PC-3 (cell line): ENCODE measurements around the gene MON1A. TPM values are rescaled to one million over a fixed set of nuclear protein-coding genes. Genes with fewer than 3 reads are reported as not detected.

Source experiments
- ATAC-seq: fragments of 200-7000 bp; cut with Tn5 transposase; 2 replicates; pipeline ENCODE4 v1.9.1; 2020; ENCODE audit warnings: mild to moderate bottlenecking, moderate library complexity
- BruUV-seq: library from RNA; stranded (reverse); fragments of 400-500 nt; replicated peaks from 2 replicates; lab custom pipeline; 2021; lab: Mats Ljungman, UMichigan
- CTCF ChIA-PET: fragments of 300-600 bp; sonication (Branson Sonifier 250); formaldehyde crosslinking; loops from one replicate; lab custom pipeline; 2022; ENCODE audit warnings: antibody characterized with exemption; lab: Charles Lee
- POLR2A ChIA-PET: fragments of 300-600 bp; sonication (Branson Sonifier 250); formaldehyde crosslinking; loops from one replicate; lab custom pipeline; 2022; ENCODE audit warnings: antibody characterized with exemption; ENCODE audit not compliant: unreplicated experiment; lab: Charles Lee
- DNase-seq: peaks from one replicate; pipeline ENCODE4 v3.0.0-alpha.2; 2015
- H2AFZ ChIP-seq: fragments of 300-600 bp; sonication (generic); 2 replicates; pipeline ENCODE4 v1.6.0; 2016; ENCODE audit warnings: antibody characterized with exemption, low read length
- H3F3A ChIP-seq: fragments of 300-600 bp; sonication (generic); one replicate; pipeline ENCODE4 v1.6.0; 2017; ENCODE audit warnings: antibody characterized with exemption, low read length, control low read depth, mild to moderate bottlenecking; ENCODE audit not compliant: unreplicated experiment
- H3K27ac ChIP-seq: fragments of 300-600 bp; sonication (generic); 2 replicates; pipeline ENCODE4 v1.5.1; 2016; ENCODE audit warnings: mild to moderate bottlenecking, low read length
- H3K27me3 ChIP-seq: fragments of 300-600 bp; sonication (generic); 2 replicates; pipeline ENCODE4 v1.6.1; 2016; ENCODE audit warnings: low read length, mixed read lengths
- H3K36me3 ChIP-seq: fragments of 300-600 bp; sonication (generic); 2 replicates; pipeline ENCODE4 v1.6.1; 2016; ENCODE audit warnings: low read depth, mixed run types, low read length, mixed read lengths
- H3K4me1 ChIP-seq: fragments of 300-600 bp; sonication (generic); 2 replicates; pipeline ENCODE4 v1.5.1; 2016; ENCODE audit warnings: low read length; ENCODE audit not compliant: insufficient read depth
- H3K4me2 ChIP-seq: fragments of 300-600 bp; sonication (generic); 2 replicates; pipeline ENCODE4 v1.6.0; 2016; ENCODE audit warnings: low read length
- H3K4me3 ChIP-seq: fragments of 300-600 bp; sonication (generic); 2 replicates; pipeline ENCODE4 v1.5.1; 2016; ENCODE audit warnings: mild to moderate bottlenecking, low read length, mixed read lengths
- H3K79me2 ChIP-seq: fragments of 300-600 bp; sonication (generic); 2 replicates; pipeline ENCODE4 v1.6.1; 2017; ENCODE audit warnings: low read length, mixed read lengths
- H3K9ac ChIP-seq: fragments of 300-600 bp; sonication (generic); 2 replicates; pipeline ENCODE4 v1.6.0; 2016; ENCODE audit warnings: mild to moderate bottlenecking, low read length
- H3K9me2 ChIP-seq: fragments of 300-600 bp; sonication (generic); replicated peaks from 2 replicates; pipeline ENCODE4 v1.6.1; 2016; ENCODE audit warnings: mixed run types, low read length, mixed read lengths
- H3K9me3 ChIP-seq: fragments of 300-600 bp; sonication (generic); 2 replicates; pipeline ENCODE4 v1.6.1; 2016; ENCODE audit warnings: low read length, mixed read lengths
- H4K20me1 ChIP-seq: fragments of 300-600 bp; sonication (generic); 2 replicates; pipeline ENCODE4 v1.6.1; 2016; ENCODE audit warnings: low read length, mixed read lengths
- EZH2 ChIP-seq: fragments of 300-600 bp; sonication (generic); IDR thresholded peaks from one replicate; pipeline ENCODE4 v1.6.1; 2017; ENCODE audit warnings: antibody characterized with exemption, mild to moderate bottlenecking, low read length; ENCODE audit not compliant: unreplicated experiment
- EZH2phosphoT487 ChIP-seq: fragments of 300-600 bp; sonication (generic); IDR thresholded peaks from 2 replicates; pipeline ENCODE4 v1.6.1; 2018; ENCODE audit warnings: mild to moderate bottlenecking, antibody characterized with exemption, low read length, borderline replicate concordance
- intact Hi-C: fragments of 100-400 bp; cut with micrococcal nuclease; formaldehyde crosslinking; loops from 2 replicates; pipeline ENCODE4 v1.9.0; 2023
- total RNA-seq: library from RNA; depleted of rRNA; stranded (reverse); fragments of >200 nt; gene quantifications from 2 replicates; pipeline ENCODE4 v1.2.3, GENCODE V29; 2014
- TF ChIP-seq, protein P1 (sequence below): fragments of 300-600 bp; sonication (generic); conservative IDR thresholded peaks from 2 replicates; pipeline ENCODE4 v1.5.1; 2017; ENCODE audit warnings: antibody characterized with exemption, low read depth, mild to moderate bottlenecking, low read length

The MON1A gene
- total RNA-seq, 1 experiment from 2014 or later: 20.8 TPM

DNA sequence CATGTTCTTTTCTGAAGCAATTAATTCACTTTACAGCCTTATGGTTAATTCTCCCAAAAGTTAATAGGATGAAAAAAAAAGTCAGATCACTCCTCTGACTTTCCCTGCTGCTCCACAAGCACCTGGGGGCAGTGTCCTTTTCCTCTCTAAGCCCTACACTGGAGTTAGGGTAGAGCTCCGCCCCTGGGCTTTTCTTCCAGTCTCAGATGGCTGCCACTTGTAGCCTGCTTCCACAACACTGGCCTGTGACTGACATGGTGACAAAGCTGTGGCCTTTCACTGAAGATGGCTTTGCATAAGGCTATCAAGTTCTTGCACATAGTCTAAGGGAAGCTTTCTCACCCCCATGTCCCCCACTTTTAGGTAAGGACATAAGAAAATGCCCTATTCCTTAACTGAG, 1.3 kb upstream of the MON1A start:
- Histone ChIP-seq H3K4me1 (peaks cover 25% of the 10 kb centered on the region), H3K9me3 (no peaks in the 10 kb centered on the region), H3K79me2 (peaks cover 29% of the 10 kb centered on the region), H3K4me2 (no peak overlapping the region), H4K20me1 (no peaks in the 10 kb centered on the region), H3F3A (no peaks in the 10 kb centered on the region), H3K27ac (no peak overlapping the region), H3K4me3 (no peak overlapping the region), H3K9ac (no peak overlapping the region), H3K9me2 (no peaks in the 10 kb centered on the region), H3K27me3 (no peaks in the 10 kb centered on the region), H2AFZ (peak overlapping the region; percentile 45; the same call in 1 of the 2 replicates), H3K36me3 (no peaks in the 10 kb centered on the region)
- TF ChIP-seq, protein P1, sequence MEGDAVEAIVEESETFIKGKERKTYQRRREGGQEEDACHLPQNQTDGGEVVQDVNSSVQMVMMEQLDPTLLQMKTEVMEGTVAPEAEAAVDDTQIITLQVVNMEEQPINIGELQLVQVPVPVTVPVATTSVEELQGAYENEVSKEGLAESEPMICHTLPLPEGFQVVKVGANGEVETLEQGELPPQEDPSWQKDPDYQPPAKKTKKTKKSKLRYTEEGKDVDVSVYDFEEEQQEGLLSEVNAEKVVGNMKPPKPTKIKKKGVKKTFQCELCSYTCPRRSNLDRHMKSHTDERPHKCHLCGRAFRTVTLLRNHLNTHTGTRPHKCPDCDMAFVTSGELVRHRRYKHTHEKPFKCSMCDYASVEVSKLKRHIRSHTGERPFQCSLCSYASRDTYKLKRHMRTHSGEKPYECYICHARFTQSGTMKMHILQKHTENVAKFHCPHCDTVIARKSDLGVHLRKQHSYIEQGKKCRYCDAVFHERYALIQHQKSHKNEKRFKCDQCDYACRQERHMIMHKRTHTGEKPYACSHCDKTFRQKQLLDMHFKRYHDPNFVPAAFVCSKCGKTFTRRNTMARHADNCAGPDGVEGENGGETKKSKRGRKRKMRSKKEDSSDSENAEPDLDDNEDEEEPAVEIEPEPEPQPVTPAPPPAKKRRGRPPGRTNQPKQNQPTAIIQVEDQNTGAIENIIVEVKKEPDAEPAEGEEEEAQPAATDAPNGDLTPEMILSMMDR: no peak
- TF ChIP-seq EZH2phosphoT487 (no peak), EZH2 (no peak)
- no TSS peak for BruUV-seq
- POLR2A ChIA-PET: interaction anchor here (0.6 to 1.0 kb wide), 2 partner anchors 9 to 86 kb away, joined by 3 to 5 read pairs; partner anchors contain the start of gene RBM6
- ATAC-seq (peak; percentile 12; the same call in 1 of the 2 replicates), DNase-seq (peak; percentile 56)
- CTCF ChIA-PET: no interaction called here
- intact Hi-C loops: no loop called here

DNA sequence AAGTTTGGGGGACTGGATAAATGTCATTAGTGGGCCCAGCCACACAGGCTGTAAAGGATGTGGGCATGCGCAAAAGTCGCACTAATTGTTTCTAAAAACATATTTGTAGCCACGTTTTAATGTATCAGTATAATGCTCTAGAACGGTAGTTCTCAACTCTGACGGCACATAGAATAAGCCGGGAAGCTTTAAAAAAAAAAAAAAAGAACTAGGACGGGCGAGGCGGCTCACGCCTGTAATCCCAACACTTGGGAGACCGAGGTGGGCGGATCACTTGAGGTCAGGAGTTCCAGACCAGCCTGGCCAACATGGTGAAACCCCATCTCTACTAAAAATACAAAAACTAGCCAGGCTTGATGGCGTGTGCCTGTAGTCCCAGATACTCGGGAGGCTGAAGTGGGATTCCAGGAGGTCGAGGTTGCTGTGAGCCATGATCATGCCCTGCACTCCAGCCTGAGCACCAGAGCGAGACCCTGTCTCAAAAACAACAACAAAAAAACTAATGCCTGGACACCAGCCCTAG, 618 bp upstream of the MON1A start:
- Histone ChIP-seq H3K4me3 (peak overlapping the region; percentile 94), H2AFZ (peak overlapping the region; percentile 97), H3F3A (no peaks in the 10 kb centered on the region), H3K9me3 (no peaks in the 10 kb centered on the region), H3K27ac (peak overlapping the region; percentile 53; the same call in 1 of the 2 replicates), H3K27me3 (no peaks in the 10 kb centered on the region), H3K9ac (peak overlapping the region; percentile 85), H3K4me2 (peak overlapping the region; percentile 93), H3K79me2 (peaks cover 35% of the 10 kb centered on the region), H4K20me1 (no peaks in the 10 kb centered on the region), H3K9me2 (no peaks in the 10 kb centered on the region), H3K36me3 (no peaks in the 10 kb centered on the region), H3K4me1 (peaks cover 28% of the 10 kb centered on the region)
- TSS peak; percentile 94 for BruUV-seq
- ChIA-PET CTCF (interaction anchor here (0.6 to 1.5 kb wide), 5 partner anchors 10 to 127 kb away, joined by 4 to 16 read pairs (median 6); partner anchors contain the start of genes INKA1 and RBM6), POLR2A (interaction anchor here (0.6 to 1.3 kb wide), 4 partner anchors 10 to 144 kb away, joined by 4 to 9 read pairs (median 6); partner anchors contain the start of genes MST1R and RBM6)
- no peak for TF ChIP-seq EZH2
- TF ChIP-seq EZH2phosphoT487: no peak
- intact Hi-C loops: no loop called here
- DNase-seq (no peak), ATAC-seq (no peak)

DNA sequence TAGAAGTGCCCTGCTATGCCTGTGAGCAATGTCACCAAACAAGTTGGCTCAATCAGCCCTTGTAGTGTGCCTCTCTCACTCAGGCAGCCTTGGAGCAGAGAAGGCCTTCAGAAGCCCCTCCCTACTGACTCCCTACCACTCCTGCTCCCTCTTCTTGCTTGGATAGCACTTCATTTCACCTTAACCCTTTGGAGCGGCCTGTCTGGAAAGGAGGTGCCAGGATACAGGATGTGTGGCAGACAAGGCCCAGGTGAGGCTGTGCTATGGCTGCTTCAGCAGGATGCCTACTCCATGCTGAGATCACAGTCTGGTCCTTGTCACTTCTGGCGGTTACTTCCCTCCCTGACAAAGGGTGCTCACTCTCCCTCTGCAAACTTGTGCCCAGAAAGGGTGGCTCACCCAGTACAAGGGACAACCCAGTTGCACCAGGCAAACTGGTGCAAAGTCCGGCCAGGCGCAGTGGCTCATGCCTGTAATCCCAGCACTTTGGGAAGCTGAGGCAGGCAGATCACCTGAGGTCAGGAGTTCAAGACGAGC, 1.1 kb downstream of the MON1A start:
- H3K9ac ChIP-seq: peak overlapping the region; percentile 85
- peak overlapping the region; percentile 93 for H3K4me2 ChIP-seq
- no peaks in the 10 kb centered on the region for H3F3A ChIP-seq
- H2AFZ ChIP-seq: no peak overlapping the region; the same call in 1 of the 2 replicates
- peaks cover 43% of the 10 kb centered on the region for H3K79me2 ChIP-seq
- no TSS peak for BruUV-seq
- ChIA-PET CTCF (interaction anchor here (1.3 kb wide), 1 partner anchor 28 kb away, joined by 8 read pairs; no protein-coding TSS in a partner anchor), POLR2A (no interaction called here)
- no peak overlapping the region for H3K27ac ChIP-seq
- TF ChIP-seq, protein P1: no peak
- no peak for TF ChIP-seq EZH2
- no peak for TF ChIP-seq EZH2phosphoT487
- ATAC-seq (no peak), DNase-seq (no peak)
- H3K36me3 ChIP-seq: no peaks in the 10 kb centered on the region
- no peaks in the 10 kb centered on the region for H3K9me2 ChIP-seq
- H3K4me3 ChIP-seq: peak overlapping the region; percentile 94
- H4K20me1 ChIP-seq: no peaks in the 10 kb centered on the region
- H3K9me3 ChIP-seq: no peaks in the 10 kb centered on the region
- H3K4me1 ChIP-seq: peaks cover 40% of the 10 kb centered on the region
- no peaks in the 10 kb centered on the region for H3K27me3 ChIP-seq
- intact Hi-C loops: loop anchor here (1.0 to 2.0 kb wide), 2 partner anchors 12 to 22 kb away; partner anchors contain the start of gene RBM6
